AG10803 (cell line): ENCODE results near the gene AP4E1.
A peak's percentile ranks its signal among the peaks of the same experiment; 100 is the strongest.
"Not testable (repeated sequence)": the region's sequence is repeated elsewhere in the genome, so short reads cannot be mapped to it uniquely, and the experiment has no call there.

Experiments used
- DNase-seq: peaks from one replicate; pipeline ENCODE4 v3.0.0; 2010; ENCODE audit warnings: low read depth
- H3K4me3 ChIP-seq: 2 replicates; pipeline ENCODE4 v1.5.1; 2011; ENCODE audit warnings: mild to moderate bottlenecking, low read length, control low read depth
- TF ChIP-seq, protein P1 (sequence below): conservative IDR thresholded peaks from 2 replicates; pipeline ENCODE4 v1.5.1; 2011; ENCODE audit warnings: mild to moderate bottlenecking, low read length, control low read depth, inconsistent platforms

AP4E1 gene

DNA sequence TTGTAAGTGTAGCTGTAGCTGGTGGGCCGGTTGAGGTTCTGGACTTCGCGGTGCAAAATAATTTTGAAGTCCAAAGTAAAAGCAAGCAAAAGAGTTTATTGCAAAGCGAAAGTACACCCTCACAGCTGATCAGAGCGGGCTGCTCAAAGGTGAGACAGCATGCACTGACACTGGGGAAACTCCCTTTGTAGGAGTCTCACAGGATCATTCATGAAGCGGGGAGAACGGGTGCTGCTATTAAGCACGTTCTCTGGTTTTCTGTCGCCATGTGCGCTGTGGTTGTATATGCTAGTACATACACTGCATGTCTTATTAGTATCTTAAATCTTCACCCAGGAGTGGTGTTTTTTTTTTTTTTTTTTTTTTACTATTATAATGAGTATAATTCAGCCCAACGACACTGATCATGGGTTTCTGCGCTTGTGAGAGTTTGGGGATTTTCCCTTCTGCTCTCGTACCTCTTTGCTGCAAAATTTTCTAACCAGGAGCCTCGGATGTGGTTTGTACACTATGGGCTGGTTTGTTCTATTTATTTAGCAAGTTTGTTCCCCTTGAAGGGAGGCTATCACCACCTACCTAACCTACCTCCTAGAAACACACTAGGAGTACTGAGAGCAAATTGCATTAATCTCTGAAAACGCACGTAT, 1.4 kb upstream of the AP4E1 start:
- DNase-seq: no peak
- peak overlapping the region; percentile 88 for H3K4me3 ChIP-seq
- TF ChIP-seq, protein P1, sequence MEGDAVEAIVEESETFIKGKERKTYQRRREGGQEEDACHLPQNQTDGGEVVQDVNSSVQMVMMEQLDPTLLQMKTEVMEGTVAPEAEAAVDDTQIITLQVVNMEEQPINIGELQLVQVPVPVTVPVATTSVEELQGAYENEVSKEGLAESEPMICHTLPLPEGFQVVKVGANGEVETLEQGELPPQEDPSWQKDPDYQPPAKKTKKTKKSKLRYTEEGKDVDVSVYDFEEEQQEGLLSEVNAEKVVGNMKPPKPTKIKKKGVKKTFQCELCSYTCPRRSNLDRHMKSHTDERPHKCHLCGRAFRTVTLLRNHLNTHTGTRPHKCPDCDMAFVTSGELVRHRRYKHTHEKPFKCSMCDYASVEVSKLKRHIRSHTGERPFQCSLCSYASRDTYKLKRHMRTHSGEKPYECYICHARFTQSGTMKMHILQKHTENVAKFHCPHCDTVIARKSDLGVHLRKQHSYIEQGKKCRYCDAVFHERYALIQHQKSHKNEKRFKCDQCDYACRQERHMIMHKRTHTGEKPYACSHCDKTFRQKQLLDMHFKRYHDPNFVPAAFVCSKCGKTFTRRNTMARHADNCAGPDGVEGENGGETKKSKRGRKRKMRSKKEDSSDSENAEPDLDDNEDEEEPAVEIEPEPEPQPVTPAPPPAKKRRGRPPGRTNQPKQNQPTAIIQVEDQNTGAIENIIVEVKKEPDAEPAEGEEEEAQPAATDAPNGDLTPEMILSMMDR: no peak

DNA sequence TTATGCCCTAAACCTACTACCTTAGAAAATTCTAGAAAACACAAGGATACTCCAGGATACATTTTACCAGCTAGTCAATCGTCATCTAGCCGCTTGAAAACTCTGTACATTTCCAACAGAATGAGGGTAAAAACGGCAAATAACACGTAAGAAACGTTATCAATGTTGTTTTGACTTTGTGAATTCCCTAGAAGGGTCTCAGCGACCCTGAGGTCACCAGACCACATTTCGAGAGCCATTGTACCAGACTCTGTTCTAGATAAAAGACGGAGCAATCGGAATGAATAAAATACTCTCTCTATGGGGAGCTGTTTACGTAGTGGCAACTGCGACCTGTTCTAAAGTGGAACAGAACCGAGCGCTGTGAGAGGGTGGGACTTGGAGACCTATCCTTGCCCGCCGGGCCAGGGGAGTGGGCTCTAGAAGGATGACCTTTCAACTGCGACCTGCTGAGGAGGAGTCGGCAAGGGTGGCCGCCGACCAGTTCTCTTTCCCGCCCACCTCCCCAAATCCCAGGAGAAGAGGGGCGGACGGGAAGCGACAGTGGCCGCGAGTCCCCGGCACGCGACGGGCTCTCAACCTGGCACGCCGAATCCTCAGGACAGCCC, 778 bp upstream of the AP4E1 start:
- DNase-seq: peak; percentile 38
- TF ChIP-seq, protein P1: no peak
- H3K4me3 ChIP-seq: peak overlapping the region; percentile 88

DNA sequence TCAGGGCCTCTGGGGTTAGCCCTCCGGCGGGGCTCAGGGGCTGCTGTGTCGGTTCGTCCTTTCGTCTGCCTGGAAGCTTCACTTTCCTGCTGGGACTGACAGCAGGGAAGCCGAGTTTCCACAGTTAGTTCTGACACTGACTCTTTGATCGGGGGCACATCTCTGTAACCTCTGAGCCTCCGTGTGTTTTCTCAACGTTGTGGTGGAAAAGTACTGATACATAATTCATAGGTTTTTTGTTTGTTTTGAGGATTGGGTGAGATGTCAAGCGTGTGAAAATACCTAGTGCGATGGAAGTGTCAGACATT, 481 bp downstream of the AP4E1 start:
- DNase-seq: no peak
- TF ChIP-seq, protein P1: no peak
- peak overlapping the region; percentile 78 for H3K4me3 ChIP-seq

DNA sequence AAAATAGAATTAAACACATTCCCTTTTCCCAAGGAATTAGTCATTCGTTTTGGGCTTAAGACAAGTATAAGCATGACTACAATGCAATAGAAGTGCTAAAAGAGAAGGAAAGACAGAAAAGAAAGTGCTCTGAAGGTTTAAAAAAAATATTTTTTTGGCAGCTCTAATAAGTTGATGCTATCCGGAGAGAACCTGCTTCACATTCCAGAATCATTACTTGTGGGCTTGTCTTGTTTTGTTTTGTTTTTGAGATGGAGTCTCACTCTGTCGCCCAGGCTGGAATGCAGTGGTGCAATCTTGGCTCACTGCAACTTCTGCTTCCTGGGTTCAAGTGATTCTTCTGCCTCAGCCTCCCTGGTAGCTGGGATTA, 1.9 kb downstream of the AP4E1 start:
- H3K4me3 ChIP-seq: not testable (repeated sequence)
- peak; percentile 97 for DNase-seq

DNA sequence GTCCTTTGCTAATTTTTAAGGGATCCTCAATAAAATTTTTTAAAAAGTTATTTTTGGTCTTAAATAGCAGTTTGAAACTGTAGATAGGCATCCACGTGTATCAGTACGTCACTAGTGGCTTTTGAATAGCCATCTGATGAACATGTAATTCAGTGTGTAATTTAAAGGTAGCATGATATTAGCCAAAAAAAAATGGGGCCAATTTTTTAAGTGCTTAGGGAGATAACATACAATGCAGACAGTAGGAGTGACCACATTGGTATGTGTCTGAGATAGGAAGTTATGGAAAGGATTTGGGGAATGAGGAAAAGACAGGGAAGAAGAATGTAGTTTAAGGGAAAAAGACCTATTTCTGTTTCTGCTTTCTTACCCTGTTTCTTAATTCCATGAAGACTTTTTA, 2.5 kb downstream of the AP4E1 start:
- TF ChIP-seq, protein P1: no peak
- DNase-seq: peak; percentile 75
- no peak overlapping the region for H3K4me3 ChIP-seq

DNA sequence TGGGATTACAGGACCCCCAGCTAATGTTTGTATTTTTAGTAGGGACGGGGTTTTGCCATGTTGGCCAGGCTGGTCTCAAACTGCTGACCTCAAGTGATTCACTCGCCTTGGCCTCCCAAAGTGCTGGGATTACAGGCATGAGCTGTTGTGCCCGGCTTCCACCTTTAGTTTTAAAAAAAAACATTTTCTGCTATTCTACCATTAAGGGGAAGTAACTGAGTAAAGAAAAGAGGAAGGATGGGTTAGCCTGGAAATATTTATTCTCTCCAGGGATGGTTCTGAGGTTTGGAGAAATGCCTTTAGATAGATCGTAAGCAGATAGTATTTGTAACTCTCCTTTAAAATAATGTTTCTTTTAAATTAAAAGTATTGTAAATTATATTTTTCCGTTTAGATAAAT, 3.1 kb downstream of the AP4E1 start:
- no peak for DNase-seq
- no peak overlapping the region for H3K4me3 ChIP-seq
- TF ChIP-seq, protein P1: no peak

DNA sequence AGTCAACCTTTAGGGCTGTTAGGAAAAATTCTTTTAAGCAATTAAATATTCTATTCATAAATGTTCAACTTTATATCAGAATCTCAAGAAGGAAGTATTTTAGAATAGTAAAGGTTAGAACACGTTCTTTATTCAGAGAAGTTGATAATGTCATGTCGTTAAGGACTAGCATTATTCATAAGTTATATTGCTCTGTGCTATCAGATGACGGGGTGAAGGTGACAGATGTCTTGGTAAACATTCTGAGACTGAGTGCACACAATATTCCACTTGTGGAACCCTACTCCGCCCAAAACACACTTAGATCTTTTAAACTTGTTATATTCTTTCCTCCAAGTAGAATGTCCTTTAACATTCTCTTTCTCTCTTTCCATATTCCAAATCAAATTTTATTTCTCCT, 7.9 kb downstream of the AP4E1 start:
- TF ChIP-seq, protein P1: no peak
- no peak for DNase-seq
- H3K4me3 ChIP-seq: no peak overlapping the region

DNA sequence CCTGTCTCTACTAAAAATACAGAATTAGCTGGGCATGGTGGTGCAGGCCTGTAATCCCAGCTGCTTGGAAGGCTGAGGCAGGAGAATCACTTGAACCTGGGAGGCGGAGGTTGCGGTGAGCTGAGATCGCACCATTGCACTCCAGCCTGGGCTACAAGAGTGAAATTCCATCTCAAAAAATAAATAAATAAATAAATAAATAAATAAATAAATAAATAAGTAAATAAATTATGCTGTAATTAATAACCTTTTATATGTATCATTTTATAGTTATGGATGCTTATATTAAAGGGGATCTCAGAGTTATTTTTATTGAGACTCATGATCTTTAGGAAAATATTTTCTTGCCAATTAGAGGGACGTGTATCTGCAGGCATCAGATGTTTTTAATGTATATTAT, 10.9 kb downstream of the AP4E1 start:
- not testable (repeated sequence) for DNase-seq, H3K4me3 ChIP-seq
